K562 (cell line): Measurements from ENCODE around the gene GPRIN2. TPM values are rescaled to one million over a fixed set of nuclear protein-coding genes. Genes with fewer than 3 reads are reported as not detected.

ENCODE experiments used
- REST ChIP-seq, 2 experiments: fragments of 450-650 bp; formaldehyde crosslinking in 1 of 2; IDR thresholded peaks; 2 replicates each; pipeline versions ENCODE4 v1.4.0 to v1.6.1; 2014 to 2020; ENCODE audit warnings: mild to moderate bottlenecking in 2 of 2, borderline replicate concordance in 1 of 2, low read depth in 1 of 2
- polyA plus RNA-seq, 8 experiments: library from polyadenylated mRNA; depleted of rRNA in 4 of 8; stranded (reverse) in 5 of 8; unstranded in 3 of 8; fragments of >200 nt; fragmentation: Nextera tagmentation in 2 of 8; fragmentation: Illumina TruSeq in 1 of 8; extraction: Ambion mirVana in 2 of 8; extraction: Trizol in 1 of 8; gene quantifications; 2 replicates each; pipeline versions ENCODE4 v1.2.1 to v1.2.3, GENCODE V29; 2011 to 2014; ENCODE audit warnings: inconsistent platforms in 1 of 8, missing spikeins in 1 of 8
- total RNA-seq, 7 experiments: library from RNA; depleted of rRNA in 6 of 7; stranded (reverse); fragments of >200 nt in 6 of 7; fragmentation: Illumina TruSeq in 2 of 7; extraction: Trizol in 2 of 7; gene quantifications; 2 replicates each; pipeline versions ENCODE4 v1.2.1 to v1.2.3, GENCODE V29; 2011 to 2021; ENCODE audit warnings: low replicate concordance in 1 of 7

Gene GPRIN2
- total and polyA plus RNA-seq, 9 of the 15 experiments (the other 6 are each of a cell fraction or from before 2014, with no cell fraction given): not detected

- no peak for TF ChIP-seq REST (IDR thresholded peaks at IDR 0.05; ENCODE audit: borderline replicate concordance)
- TF ChIP-seq REST (CRISPR knock-in tag; IDR thresholded peaks at IDR 0.05; ENCODE audit: low read depth): no peak
These were observed 38.3 kb downstream of the GPRIN2 start (continued) for GRCh38 chr10:46518028-46518725.
